Stimulated activated CD4-positive, alpha-beta T cell treated with anti-CD3 and anti-CD28 coated beads, Interleukin-4, amount 100 ng/mL, for 48 hours (primary cell): Measurements from ENCODE around the gene METTL17.

ENCODE experiments used
- DNase-seq, 2 donors: peaks; one replicate each; pipeline ENCODE4 v3.0.0-alpha.2; 2020; ENCODE audit warnings: low read depth in 2 of 2

Gene METTL17

DNA sequence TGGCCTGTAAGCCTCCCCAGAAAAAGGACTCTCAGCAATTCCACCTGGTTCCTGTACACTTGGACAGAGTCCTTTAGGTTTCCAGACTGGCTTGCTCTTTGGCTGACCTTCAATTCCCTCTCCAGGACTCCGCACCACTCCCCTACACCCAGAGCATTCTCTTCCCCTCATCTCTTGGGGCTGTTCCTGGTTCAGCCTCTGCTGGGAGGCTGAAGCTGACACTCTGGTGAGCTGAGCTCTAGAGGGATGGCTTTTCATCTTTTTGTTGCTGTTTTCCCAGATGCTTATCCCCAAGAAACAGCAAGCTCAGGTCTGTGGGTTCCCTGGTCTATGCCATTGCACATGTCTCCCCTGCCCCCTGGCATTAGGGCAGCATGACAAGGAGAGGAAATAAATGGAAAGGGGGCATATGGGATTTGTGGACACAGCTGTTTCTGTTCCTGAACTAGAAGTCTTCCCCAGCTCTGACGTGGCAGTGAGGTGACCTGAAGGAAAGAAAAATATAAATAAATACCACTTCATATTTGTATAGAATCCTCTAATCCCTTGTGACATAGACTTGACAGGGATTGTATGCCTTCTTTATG lies 53.7 kb downstream of the METTL17 start:
- DNase-seq = no peak

GRCh38 chr14:21043974-21044618 lies 54.3 kb downstream of the METTL17 start:
- DNase-seq = no peak
